GM18507 (cell line): ENCODE measurements around the gene CYP20A1.
"Not testable (repeated sequence)": the region's sequence is repeated elsewhere in the genome, so short reads cannot be mapped to it uniquely, and the experiment has no call there.

Source experiments
- DNase-seq: peaks from one replicate; pipeline ENCODE4 v3.0.0; 2011; ENCODE audit warnings: low read depth; ENCODE audit not compliant: insufficient read length; ENCODE audit errors: extremely low spot score
- FAIRE-seq: peaks from 2 replicates; lab custom pipeline; 2011; peaks lifted over from hg19 to GRCh38; lab: Jason Lieb, UNC

CYP20A1 gene

GRCh38 chr2:203261326-203262159, 22.7 kb downstream of the CYP20A1 start:
- FAIRE-seq (no peak), DNase-seq (no peak)

- no peak for FAIRE-seq
- DNase-seq: no peak
These were observed 40.5 kb downstream of the CYP20A1 start for GRCh38 chr2:203279288-203279687.

GRCh38 chr2:203280428-203281064, 41.7 kb downstream of the CYP20A1 start:
- DNase-seq (no peak), FAIRE-seq (no peak)

- no peak for FAIRE-seq
- no peak for DNase-seq
These were observed 43.3 kb downstream of the CYP20A1 start for GRCh38 chr2:203282101-203282500.

- DNase-seq (no peak), FAIRE-seq (no peak)
These were observed 47.7 kb downstream of the CYP20A1 start for GRCh38 chr2:203286532-203286931.

GRCh38 chr2:203301667-203302066, 62.8 kb downstream of the CYP20A1 start:
- no peak for DNase-seq
- no peak for FAIRE-seq

- FAIRE-seq, DNase-seq: not testable (repeated sequence)
These were observed 63.8 kb downstream of the CYP20A1 start for GRCh38 chr2:203302586-203302985.

- FAIRE-seq (no peak), DNase-seq (no peak)
These were observed 72.0 kb downstream of the CYP20A1 start for GRCh38 chr2:203310688-203311436.

- FAIRE-seq: peak; percentile 26
- DNase-seq: no peak
These were observed 87.5 kb downstream of the CYP20A1 start for GRCh38 chr2:203326356-203326755.

- DNase-seq (no peak), FAIRE-seq (peak; percentile 72)
These were observed 88.7 kb downstream of the CYP20A1 start for GRCh38 chr2:203327582-203327900.

GRCh38 chr2:203327901-203328759, 89.3 kb downstream of the CYP20A1 start, which contains the start of gene ABI2:
ABI2 (plus strand) TSS chr2:203328394; CDS start chr2:203328515, 121 bp downstream.
- FAIRE-seq (no peak), DNase-seq (peak; percentile 75)

GRCh38 chr2:203328760-203329540, 90.1 kb downstream of the CYP20A1 start:
- peak; percentile 51 for DNase-seq
- peak; percentile 76 for FAIRE-seq

GRCh38 chr2:203330434-203330833, 91.6 kb downstream of the CYP20A1 start:
- no peak for DNase-seq
- no peak for FAIRE-seq

- FAIRE-seq: no peak
- DNase-seq: no peak
These were observed 99.5 kb downstream of the CYP20A1 start for GRCh38 chr2:203338322-203338721.

- DNase-seq: no peak
These were observed 102.1 kb downstream of the CYP20A1 start for GRCh38 chr2:203340791-203341487.

GRCh38 chr2:203341741-203342310, 103.0 kb downstream of the CYP20A1 start:
- DNase-seq (no peak), FAIRE-seq (no peak)

More at GRCh38 chr2:203340791-203341487, 102.1 kb downstream of the CYP20A1 start:
- no peak for FAIRE-seq

- DNase-seq, FAIRE-seq: not testable (repeated sequence)
These were observed 103.6 kb downstream of the CYP20A1 start for GRCh38 chr2:203342374-203342773.

GRCh38 chr2:203344667-203345066, 105.8 kb downstream of the CYP20A1 start:
- DNase-seq (no peak), FAIRE-seq (no peak)
